Lung (tissue), 12 donors: ENCODE measurements around the gene PADI1. TPM values are rescaled to one million over a fixed set of nuclear protein-coding genes. Genes with fewer than 3 reads are reported as not detected.

ENCODE experiments used
- ATAC-seq: fragments of 200-7000 bp; cut with Tn5 transposase; one replicate; pipeline ENCODE4 v1.9.1; 2020; ENCODE audit warnings: moderate number of reproducible peaks; ENCODE audit not compliant: insufficient read depth, low FRiP score
- DNase-seq, 3 donors: peaks; one replicate each; pipeline ENCODE4 v3.0.0-alpha.2; 2013 to 2017
- H3K27ac ChIP-seq, 2 donors: one replicate each; pipeline ENCODE4 v1.5.1; 2013; ENCODE audit warnings: mild to moderate bottlenecking in 2 of 2, moderate library complexity in 2 of 2, control low read depth in 1 of 2, inconsistent platforms in 1 of 2, low read depth in 1 of 2, low read length in 1 of 2
- H3K27me3 ChIP-seq, 3 donors: one replicate each; pipeline ENCODE4 v1.5.1; 2013; ENCODE audit warnings: low read length in 2 of 3; ENCODE audit not compliant: control insufficient read depth in 3 of 3, insufficient read depth in 3 of 3
- H3K36me3 ChIP-seq, 4 donors: one replicate each; pipeline ENCODE4 v1.5.1; 2013; ENCODE audit warnings: low read length in 4 of 4, mild to moderate bottlenecking in 1 of 4, moderate library complexity in 1 of 4; ENCODE audit not compliant: control insufficient read depth in 4 of 4, insufficient read depth in 4 of 4
- H3K4me1 ChIP-seq, 5 donors: one replicate each; pipeline ENCODE4 v1.5.1; 2013; ENCODE audit warnings: low read length in 5 of 5, mild to moderate bottlenecking in 2 of 5, moderate library complexity in 1 of 5; ENCODE audit not compliant: control insufficient read depth in 5 of 5, insufficient read depth in 5 of 5
- H3K4me3 ChIP-seq: one replicate; pipeline ENCODE4 v1.5.1; 2013; ENCODE audit warnings: mild to moderate bottlenecking, control low read depth, moderate library complexity
- H3K9ac ChIP-seq, 2 donors: one replicate each; pipeline ENCODE4 v1.5.1; 2013; ENCODE audit warnings: low read length in 2 of 2, control low read depth in 1 of 2; ENCODE audit not compliant: insufficient read depth in 1 of 2
- H3K9me3 ChIP-seq, 4 donors: one replicate each; pipeline ENCODE4 v1.5.1; 2013; ENCODE audit warnings: low read length in 3 of 4, mild to moderate bottlenecking in 1 of 4, moderate library complexity in 1 of 4; ENCODE audit not compliant: control insufficient read depth in 4 of 4, insufficient read depth in 3 of 4
- whole genome bisulfite sequencing, 2 donors: extraction: QIAGEN DNeasy Blood & Tissue Kit; methylation state at CpG; one replicate each; pipeline ENCODE4 v1.1.7; 2013; 5-methylcytosine and 5-hydroxymethylcytosine counted together
- polyA plus RNA-seq, 2 donors: library from polyadenylated mRNA; stranded (reverse); fragments of 200-250 nt; gene quantifications; one replicate each; pipeline ENCODE4 v1.2.1, GENCODE V29; 2013
- total RNA-seq, 2 donors: library from RNA; depleted of rRNA in 1 of 2; stranded (reverse); fragments of >200 nt in 1 of 2; gene quantifications; one replicate each; pipeline ENCODE4 v1.2.1, GENCODE V29; 2014 to 2021
- TF ChIP-seq, protein P1 (sequence below): IDR thresholded peaks from 2 replicates; pipeline ENCODE4 v1.5.1; 2012; ENCODE audit warnings: mild to moderate bottlenecking; ENCODE audit errors: control extremely low read depth, extremely low read depth
- donor health status: control.
- donor health status: control.
- donor health status: Bipolar disorder and iron deficiency.
- donor health status: healthy.
- donor health status: DM: yes; HTN: yes; CAD: no.

Gene PADI1
- total and polyA plus RNA-seq, 4 donors = 0.09 to 0.35 TPM; not detected in 2

DNA sequence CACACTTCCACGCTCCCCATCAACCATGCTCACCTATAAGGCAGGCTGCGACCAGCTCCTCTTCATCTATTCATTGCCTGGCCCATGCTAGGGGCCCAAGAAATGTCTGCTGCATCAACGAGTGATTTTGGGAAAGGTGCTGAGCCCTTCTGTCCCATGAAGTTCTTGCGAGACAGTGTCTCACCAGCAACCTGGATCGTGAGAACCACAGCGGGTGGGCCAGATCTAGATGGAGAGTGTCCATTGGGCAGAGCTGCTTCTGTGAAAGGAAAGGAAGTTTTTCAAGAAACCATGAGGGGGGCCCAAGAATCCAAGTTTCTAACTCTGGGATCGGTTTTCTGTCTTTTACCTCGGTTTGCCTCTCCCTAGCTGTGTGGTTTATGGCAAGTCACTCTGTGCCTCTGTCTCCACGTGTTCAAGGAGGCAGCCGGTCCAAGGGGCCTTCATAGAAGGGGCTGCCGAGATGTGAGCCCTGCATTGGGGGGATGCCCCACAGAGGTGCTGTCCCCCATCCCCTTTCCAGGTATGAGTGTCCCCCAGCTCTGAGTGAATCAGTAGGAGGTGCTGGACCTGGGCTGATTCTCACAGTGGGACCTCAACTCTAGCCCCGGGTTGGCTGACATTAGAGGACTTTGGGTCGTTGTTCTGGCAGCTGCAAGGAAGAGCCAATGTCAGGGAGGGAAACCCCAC lies 8.3 kb upstream of the PADI1 start:
- Histone ChIP-seq H3K27me3 (no peaks in the 10 kb centered on the region), H3K27ac (no peak overlapping the region), H3K9me3 (no peaks in the 10 kb centered on the region), H3K4me3 (no peak overlapping the region), H3K9ac (no peak overlapping the region), H3K4me1 (no peaks in the 10 kb centered on the region), H3K36me3 (no peaks in the 10 kb centered on the region)
- 86 to 90% methylated on average over 13 of the region's 13 CpGs for WGBS, 2 donors
- ATAC-seq = no peak
- TF ChIP-seq, protein P1, sequence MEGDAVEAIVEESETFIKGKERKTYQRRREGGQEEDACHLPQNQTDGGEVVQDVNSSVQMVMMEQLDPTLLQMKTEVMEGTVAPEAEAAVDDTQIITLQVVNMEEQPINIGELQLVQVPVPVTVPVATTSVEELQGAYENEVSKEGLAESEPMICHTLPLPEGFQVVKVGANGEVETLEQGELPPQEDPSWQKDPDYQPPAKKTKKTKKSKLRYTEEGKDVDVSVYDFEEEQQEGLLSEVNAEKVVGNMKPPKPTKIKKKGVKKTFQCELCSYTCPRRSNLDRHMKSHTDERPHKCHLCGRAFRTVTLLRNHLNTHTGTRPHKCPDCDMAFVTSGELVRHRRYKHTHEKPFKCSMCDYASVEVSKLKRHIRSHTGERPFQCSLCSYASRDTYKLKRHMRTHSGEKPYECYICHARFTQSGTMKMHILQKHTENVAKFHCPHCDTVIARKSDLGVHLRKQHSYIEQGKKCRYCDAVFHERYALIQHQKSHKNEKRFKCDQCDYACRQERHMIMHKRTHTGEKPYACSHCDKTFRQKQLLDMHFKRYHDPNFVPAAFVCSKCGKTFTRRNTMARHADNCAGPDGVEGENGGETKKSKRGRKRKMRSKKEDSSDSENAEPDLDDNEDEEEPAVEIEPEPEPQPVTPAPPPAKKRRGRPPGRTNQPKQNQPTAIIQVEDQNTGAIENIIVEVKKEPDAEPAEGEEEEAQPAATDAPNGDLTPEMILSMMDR = no peak
- DNase-seq = no peak

DNA sequence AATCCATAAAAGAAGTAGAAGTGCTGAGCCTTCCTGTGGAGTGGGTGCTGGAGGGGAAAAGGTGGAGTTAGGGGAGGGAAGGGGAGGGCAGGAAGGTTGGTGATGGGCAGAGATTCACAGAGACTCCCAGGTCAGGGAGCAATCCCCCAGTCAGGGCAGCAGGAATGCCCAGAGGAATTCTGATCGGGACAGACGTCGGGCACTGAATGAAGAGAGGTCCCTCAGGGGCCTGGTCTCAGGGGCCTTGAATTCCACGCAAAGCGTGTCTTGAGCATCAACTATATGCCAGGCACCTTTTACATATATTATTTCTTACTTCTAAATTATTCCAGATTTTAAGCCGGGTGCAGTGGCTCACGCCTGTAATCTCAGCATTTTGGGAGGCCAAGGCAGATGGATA lies 7.2 kb upstream of the PADI1 start:
- Histone ChIP-seq H3K36me3 (no peaks in the 10 kb centered on the region), H3K9ac (no peak overlapping the region), H3K4me1 (no peaks in the 10 kb centered on the region), H3K27me3 (no peaks in the 10 kb centered on the region), H3K4me3 (no peak overlapping the region), H3K9me3 (no peaks in the 10 kb centered on the region), H3K27ac (no peak overlapping the region)
- DNase-seq = no peak
- WGBS, 2 donors = 93 to 97% methylated on average over 7 of the region's 7 CpGs
- ATAC-seq = no peak
- TF ChIP-seq, protein P1 = no peak

DNA sequence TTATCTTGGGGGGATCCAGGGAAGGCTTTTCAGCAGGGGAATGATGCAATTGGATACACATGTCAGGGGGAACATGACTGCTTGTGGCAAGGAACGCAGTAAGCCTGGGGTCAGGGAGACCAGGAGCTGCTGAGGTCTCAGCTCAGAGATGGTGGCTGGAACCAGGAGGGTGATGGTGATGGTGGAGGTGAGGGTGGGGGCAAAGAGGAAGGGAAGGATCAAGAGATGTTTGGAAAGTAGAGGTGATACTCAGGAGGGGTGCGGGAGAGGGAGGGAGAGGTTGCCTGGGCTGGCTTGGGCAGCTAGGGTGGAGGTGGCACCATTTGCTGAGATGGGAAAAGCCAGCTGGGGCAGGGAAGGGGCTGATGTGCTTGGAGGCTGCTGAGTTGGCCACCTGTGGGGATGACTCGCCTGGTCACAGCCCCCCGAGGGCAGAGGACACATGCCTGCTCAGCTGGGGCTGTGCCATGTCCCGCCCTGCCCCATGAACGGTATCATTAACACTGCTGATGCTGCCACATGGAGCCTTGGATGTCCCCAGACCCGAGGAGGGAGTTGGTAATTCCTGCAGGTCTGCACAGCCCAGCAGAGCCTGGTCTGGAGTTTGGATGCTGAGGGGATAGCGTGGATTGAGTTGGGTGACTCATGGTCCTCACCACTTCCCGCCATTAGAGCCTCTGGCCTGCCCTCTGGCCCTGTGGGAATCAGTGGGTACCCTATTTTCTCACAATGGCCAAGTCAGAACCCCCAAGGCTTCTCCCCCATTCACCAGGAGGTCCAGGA lies 6.3 kb upstream of the PADI1 start:
- Histone ChIP-seq H3K4me1 (no peaks in the 10 kb centered on the region), H3K27me3 (no peaks in the 10 kb centered on the region), H3K36me3 (no peaks in the 10 kb centered on the region), H3K27ac (no peak overlapping the region), H3K4me3 (no peak overlapping the region), H3K9ac (no peak overlapping the region), H3K9me3 (no peaks in the 10 kb centered on the region)
- TF ChIP-seq, protein P1 = no peak
- ATAC-seq (no peak), DNase-seq (no peak)
- WGBS, 2 donors = 83 to 84% methylated on average over 9 of the region's 9 CpGs
